Calu3 (cell line): Measurements from ENCODE around the gene FAF2. TPM values are rescaled to one million over a fixed set of nuclear protein-coding genes. Genes with fewer than 3 reads are reported as not detected.
"Not testable (repeated sequence)": the region's sequence is repeated elsewhere in the genome, so short reads cannot be mapped to it uniquely, and the experiment has no call there.

Source experiments
- BruUV-seq: library from RNA; stranded (reverse); fragments of 400-500 nt; replicated peaks from 2 replicates; lab custom pipeline; 2021; lab: Mats Ljungman, UMichigan
- CTCF ChIA-PET: fragments of 300-600 bp; sonication (Branson Sonifier 250); formaldehyde crosslinking; loops from one replicate; lab custom pipeline; 2022; ENCODE audit warnings: antibody characterized with exemption; lab: Charles Lee
- DNase-seq: peaks from one replicate; pipeline ENCODE4 v3.0.0; 2022
- H3K27ac Mint-ChIP-seq: one replicate; pipeline ENCODE4 v1.8.0; 2022; ENCODE audit warnings: mixed read lengths; ENCODE audit not compliant: unreplicated experiment
- H3K27me3 Mint-ChIP-seq: one replicate; pipeline ENCODE4 v1.8.0; 2022; ENCODE audit warnings: mixed read lengths; ENCODE audit not compliant: unreplicated experiment
- H3K36me3 Mint-ChIP-seq: one replicate; pipeline ENCODE4 v1.8.0; 2022; ENCODE audit warnings: mild to moderate bottlenecking, moderate library complexity, mixed read lengths; ENCODE audit not compliant: insufficient read depth, unreplicated experiment
- H3K4me1 Mint-ChIP-seq: one replicate; pipeline ENCODE4 v1.8.0; 2022; ENCODE audit warnings: mild to moderate bottlenecking, low read depth, mixed read lengths; ENCODE audit not compliant: unreplicated experiment
- H3K4me3 Mint-ChIP-seq: one replicate; pipeline ENCODE4 v1.8.0; 2022; ENCODE audit warnings: mild to moderate bottlenecking, low read depth, moderate library complexity, mixed read lengths; ENCODE audit not compliant: unreplicated experiment
- H3K9me3 Mint-ChIP-seq: one replicate; pipeline ENCODE4 v1.8.0; 2022; ENCODE audit warnings: low read depth, mixed read lengths; ENCODE audit not compliant: unreplicated experiment
- intact Hi-C: fragments of 100-400 bp; cut with micrococcal nuclease; formaldehyde crosslinking; loops from one replicate; pipeline ENCODE4 v1.10.0; 2022; ENCODE audit not compliant: unreplicated experiment
- total RNA-seq: library from RNA; stranded (reverse); gene quantifications from 2 replicates; pipeline ENCODE4 v1.2.3, GENCODE V29; 2022
- TF ChIP-seq, protein P1 (sequence below): fragments of 200-600 bp; IDR thresholded peaks from one replicate; pipeline ENCODE4 v1.8.0; 2022; ENCODE audit warnings: antibody characterized with exemption; ENCODE audit not compliant: unreplicated experiment

FAF2 gene
- total RNA-seq, 1 experiment from 2014 or later: 73.6 TPM

DNA sequence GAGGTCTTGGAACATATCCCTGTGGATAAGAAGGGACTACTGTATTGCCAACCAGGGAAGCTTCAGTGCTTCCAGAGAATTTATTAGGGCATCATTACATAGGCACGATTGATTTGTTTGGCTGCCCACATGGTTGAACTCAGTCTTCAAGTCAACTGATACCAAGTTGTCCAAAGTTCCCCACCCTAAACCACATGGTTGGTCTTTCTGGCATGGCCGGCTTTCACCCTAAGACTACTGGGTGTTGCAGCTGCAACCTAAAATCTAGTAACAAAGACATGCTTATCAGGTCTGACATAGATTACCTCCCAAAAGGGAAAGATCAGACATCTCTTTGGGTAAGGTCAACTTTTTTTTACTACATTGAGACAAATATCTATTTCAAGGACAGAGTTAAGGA lies 37.0 kb downstream of the FAF2 start:
- H3K36me3 Mint-ChIP-seq: peaks cover 40% of the 10 kb centered on the region
- peaks cover 27% of the 10 kb centered on the region for H3K4me1 Mint-ChIP-seq
- no peak overlapping the region for H3K27ac Mint-ChIP-seq
- no peak overlapping the region for H3K4me3 Mint-ChIP-seq
- no peaks in the 10 kb centered on the region for H3K9me3 Mint-ChIP-seq
- TF ChIP-seq, protein P1, sequence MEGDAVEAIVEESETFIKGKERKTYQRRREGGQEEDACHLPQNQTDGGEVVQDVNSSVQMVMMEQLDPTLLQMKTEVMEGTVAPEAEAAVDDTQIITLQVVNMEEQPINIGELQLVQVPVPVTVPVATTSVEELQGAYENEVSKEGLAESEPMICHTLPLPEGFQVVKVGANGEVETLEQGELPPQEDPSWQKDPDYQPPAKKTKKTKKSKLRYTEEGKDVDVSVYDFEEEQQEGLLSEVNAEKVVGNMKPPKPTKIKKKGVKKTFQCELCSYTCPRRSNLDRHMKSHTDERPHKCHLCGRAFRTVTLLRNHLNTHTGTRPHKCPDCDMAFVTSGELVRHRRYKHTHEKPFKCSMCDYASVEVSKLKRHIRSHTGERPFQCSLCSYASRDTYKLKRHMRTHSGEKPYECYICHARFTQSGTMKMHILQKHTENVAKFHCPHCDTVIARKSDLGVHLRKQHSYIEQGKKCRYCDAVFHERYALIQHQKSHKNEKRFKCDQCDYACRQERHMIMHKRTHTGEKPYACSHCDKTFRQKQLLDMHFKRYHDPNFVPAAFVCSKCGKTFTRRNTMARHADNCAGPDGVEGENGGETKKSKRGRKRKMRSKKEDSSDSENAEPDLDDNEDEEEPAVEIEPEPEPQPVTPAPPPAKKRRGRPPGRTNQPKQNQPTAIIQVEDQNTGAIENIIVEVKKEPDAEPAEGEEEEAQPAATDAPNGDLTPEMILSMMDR: no peak
- DNase-seq: no peak
- CTCF ChIA-PET: no interaction called here
- BruUV-seq: no TSS peak
- no peaks in the 10 kb centered on the region for H3K27me3 Mint-ChIP-seq
- intact Hi-C loops: no loop called here

GRCh38 chr5:176486189-176486757 lies 38.1 kb downstream of the FAF2 start:
- intact Hi-C loops: no loop called here
- H3K27ac Mint-ChIP-seq: peak overlapping the region; percentile 23
- BruUV-seq: no TSS peak
- CTCF ChIA-PET: interaction anchor here (0.6 to 1.0 kb wide), 3 partner anchors 68 to 1008 kb away, joined by 3 to 4 read pairs (median 3); partner anchors contain the start of gene CLTB
- DNase-seq: peak; percentile 7
- no peak overlapping the region for H3K4me3 Mint-ChIP-seq
- no peaks in the 10 kb centered on the region for H3K9me3 Mint-ChIP-seq
- H3K36me3 Mint-ChIP-seq: peaks cover 40% of the 10 kb centered on the region
- H3K27me3 Mint-ChIP-seq: no peaks in the 10 kb centered on the region
- TF ChIP-seq, protein P1: no peak
- peaks cover 27% of the 10 kb centered on the region for H3K4me1 Mint-ChIP-seq

GRCh38 chr5:176487160-176487559 lies 39.0 kb downstream of the FAF2 start:
- DNase-seq, H3K27me3 Mint-ChIP-seq, intact Hi-C loops, BruUV-seq, H3K27ac Mint-ChIP-seq, H3K4me3 Mint-ChIP-seq, H3K9me3 Mint-ChIP-seq: not testable (repeated sequence)
- peaks cover 34% of the 10 kb centered on the region for H3K36me3 Mint-ChIP-seq
- H3K4me1 Mint-ChIP-seq: peaks cover 27% of the 10 kb centered on the region
- CTCF ChIA-PET: interaction anchor here (0.7 to 1.0 kb wide), 2 partner anchors 69 to 71 kb away, joined by 3 to 4 read pairs; partner anchors contain the start of gene CLTB

GRCh38 chr5:176489077-176489476 lies 40.9 kb downstream of the FAF2 start:
- Mint-ChIP-seq H3K27ac (no peak overlapping the region), H3K4me3 (no peak overlapping the region), H3K9me3 (no peaks in the 10 kb centered on the region), H3K4me1 (peaks cover 27% of the 10 kb centered on the region), H3K27me3 (no peaks in the 10 kb centered on the region), H3K36me3 (peaks cover 26% of the 10 kb centered on the region)
- no peak for DNase-seq
- TF ChIP-seq, protein P1: no peak
- intact Hi-C loops: no loop called here
- CTCF ChIA-PET: no interaction called here
- BruUV-seq: TSS peak; percentile 1

DNA sequence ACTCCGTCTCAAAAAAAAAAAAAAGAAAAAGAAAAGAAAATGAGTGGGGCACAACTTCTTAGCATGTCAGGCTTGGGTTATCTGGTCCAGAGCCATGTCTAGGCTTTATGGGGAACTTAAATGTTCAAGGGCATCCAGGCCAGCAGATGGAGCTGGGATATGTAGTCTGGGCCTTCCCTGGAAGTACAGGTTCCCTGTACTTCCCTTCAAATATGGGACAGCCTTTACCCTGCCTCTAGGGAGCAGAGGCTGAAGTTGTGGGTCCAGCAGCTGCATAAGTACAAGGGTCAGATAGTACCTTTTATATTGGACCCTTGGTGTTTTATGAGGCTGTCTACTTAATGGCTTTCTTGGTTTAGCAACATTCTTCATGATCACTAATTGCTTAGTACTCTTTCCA lies 42.1 kb downstream of the FAF2 start:
- no TSS peak for BruUV-seq
- Mint-ChIP-seq H3K9me3 (no peaks in the 10 kb centered on the region), H3K27me3 (no peaks in the 10 kb centered on the region), H3K36me3 (peaks cover 33% of the 10 kb centered on the region), H3K27ac (no peak overlapping the region), H3K4me3 (no peak overlapping the region), H3K4me1 (peaks cover 27% of the 10 kb centered on the region)
- TF ChIP-seq, protein P1: no peak
- intact Hi-C loops: no loop called here
- CTCF ChIA-PET: interaction anchor here (0.5 to 0.7 kb wide), 2 partner anchors 13 to 14 kb away, joined by 4 read pairs; no protein-coding TSS in a partner anchor
- no peak for DNase-seq
